Stimulated activated CD4-positive, alpha-beta T cell treated with anti-CD3 and anti-CD28 coated beads, TNF-alpha, amount 100 ng/mL, for 1 hour (primary cell): Measurements from ENCODE around the gene HSPA4L.

Experiments
- DNase-seq, 3 donors: peaks; one replicate each; pipeline ENCODE4 v3.0.0-alpha.2; 2020; ENCODE audit warnings: low read depth in 3 of 3, low spot score in 1 of 3

HSPA4L gene

GRCh38 chr4:127782275-127783025, at the start of gene HSPA4L:
Gene HSPA4L, plus strand, starts transcription at chr4:127782322. Its CDS starts 229 bp downstream, at chr4:127782551.
- DNase-seq = peak in 1 of 3 donors; percentile 35

GRCh38 chr4:127732623-127733328, 49.3 kb upstream of the HSPA4L start:
- no peak for DNase-seq

GRCh38 chr4:127734976-127735375, 47.1 kb upstream of the HSPA4L start:
- DNase-seq = no peak

GRCh38 chr4:127737295-127737694, 44.8 kb upstream of the HSPA4L start:
- no peak for DNase-seq

- no peak for DNase-seq
These were observed 40.9 kb upstream of the HSPA4L start for GRCh38 chr4:127741247-127741646.

- no peak for DNase-seq
These were observed 34.2 kb upstream of the HSPA4L start for GRCh38 chr4:127747883-127748282.

GRCh38 chr4:127748957-127749356, 33.2 kb upstream of the HSPA4L start:
- DNase-seq = no peak

GRCh38 chr4:127756906-127757305, 25.2 kb upstream of the HSPA4L start:
- no peak for DNase-seq

- DNase-seq = no peak
These were observed 22.8 kb upstream of the HSPA4L start for GRCh38 chr4:127759228-127759820.

- no peak for DNase-seq
These were observed 22.2 kb upstream of the HSPA4L start for GRCh38 chr4:127759893-127760292.

GRCh38 chr4:127771535-127772275, 10.4 kb upstream of the HSPA4L start:
- DNase-seq = no peak

GRCh38 chr4:127772769-127773671, 9.1 kb upstream of the HSPA4L start:
- DNase-seq = no peak

GRCh38 chr4:127775843-127776242, 6.3 kb upstream of the HSPA4L start:
- no peak for DNase-seq

- no peak for DNase-seq
These were observed 5.5 kb upstream of the HSPA4L start for GRCh38 chr4:127776620-127777019.

- no peak for DNase-seq
These were observed 4.6 kb upstream of the HSPA4L start for GRCh38 chr4:127777487-127777886.

GRCh38 chr4:127778102-127778501, 4.0 kb upstream of the HSPA4L start:
- no peak for DNase-seq

GRCh38 chr4:127780598-127780997, 1.5 kb upstream of the HSPA4L start:
- DNase-seq = no peak

- DNase-seq = no peak
These were observed 660 bp upstream of the HSPA4L start for GRCh38 chr4:127781300-127782024.

GRCh38 chr4:127782025-127782274, 172 bp upstream of the HSPA4L start:
- no peak for DNase-seq
